A549 (cell line): Measurements from ENCODE around the gene LUZP2. TPM values are rescaled to one million over a fixed set of nuclear protein-coding genes. Genes with fewer than 3 reads are reported as not detected.

Experiments
- ATAC-seq, 2 experiments: fragments of 200-7000 bp in 1 of 2; fragments of >200 bp in 1 of 2; cut with Nextera tagmentation in 1 of 2; cut with Tn5 transposase in 1 of 2; 3 replicates each; pipeline versions ENCODE4 v1.8.0 to v1.9.1; 2018 to 2020; ENCODE audit warnings: mild to moderate bottlenecking in 1 of 2, moderate library complexity in 1 of 2
- CTCF ChIA-PET: fragments of 300-600 bp; sonication (Branson Sonifier 250); formaldehyde crosslinking; extraction: SDS; loops from one replicate; lab custom pipeline; 2021; ENCODE audit warnings: antibody characterized with exemption, inconsistent platforms; lab: Yijun Ruan, JAX
- POLR2A ChIA-PET: fragments of 350-600 bp; formaldehyde crosslinking; extraction: SDS; loops from one replicate; lab custom pipeline; 2021; ENCODE audit warnings: antibody characterized with exemption, inconsistent platforms; lab: Yijun Ruan, JAX
- DNase-seq, 2 experiments: peaks; one replicate each; pipeline versions ENCODE4 v3.0.0 to v3.0.0-alpha.2; 2011 to 2016; ENCODE audit warnings: low read depth in 1 of 2, low spot score in 1 of 2
- FAIRE-seq: peaks from 2 replicates; lab custom pipeline; 2011; peaks lifted over from hg19 to GRCh38; lab: Jason Lieb, UNC
- H3K27ac ChIP-seq, 2 experiments: fragments of >200 bp; sonication (Bioruptor Twin); formaldehyde crosslinking; 3 replicates each; pipeline ENCODE4 v1.5.1; 2016 to 2017
- H3K4me1 ChIP-seq: fragments of >200 bp; sonication (Bioruptor Twin); formaldehyde crosslinking; 3 replicates; pipeline ENCODE4 v1.6.1; 2016
- H3K4me2 ChIP-seq: fragments of >200 bp; sonication (Bioruptor Twin); formaldehyde crosslinking; 3 replicates; pipeline ENCODE4 v1.6.1; 2016
- H3K4me3 ChIP-seq: fragments of >200 bp; sonication (Bioruptor Twin); formaldehyde crosslinking; 3 replicates; pipeline ENCODE4 v1.5.1; 2016
- H3K9me3 ChIP-seq: fragments of >200 bp; sonication (Bioruptor Twin); formaldehyde crosslinking; 3 replicates; pipeline ENCODE4 v1.6.1; 2016
- ATOH8 ChIP-seq: fragments of 250-450 bp; sonication (Bioruptor Pico); IDR thresholded peaks from 2 replicates; pipeline ENCODE4 v1.5.0; 2020; ENCODE audit warnings: low read depth, mild to moderate bottlenecking, moderate library complexity
- BCL3 ChIP-seq: fragments of >200 bp; sonication (Bioruptor Twin); formaldehyde crosslinking; IDR thresholded peaks from 3 replicates; pipeline ENCODE4 v1.6.1; 2016
- BHLHE40 ChIP-seq: IDR thresholded peaks from 2 replicates; pipeline ENCODE4 v1.6.1; 2012; ENCODE audit warnings: low read depth, low read length, inconsistent platforms
- CBX2 ChIP-seq: fragments of 200-600 bp; sonication (generic); IDR thresholded peaks from 2 replicates; pipeline ENCODE4 v1.6.1; 2016; ENCODE audit warnings: low read depth, mild to moderate bottlenecking, borderline replicate concordance
- CHD2 ChIP-seq: fragments of 150-350 bp; IDR thresholded peaks from 2 replicates; pipeline ENCODE4 v1.6.1; 2014; ENCODE audit warnings: low read length; ENCODE audit not compliant: partially characterized antibody
- CHD4 ChIP-seq: fragments of 200-600 bp; sonication (generic); IDR thresholded peaks from 2 replicates; pipeline ENCODE4 v1.6.1; 2016; ENCODE audit warnings: antibody characterized with exemption, mild to moderate bottlenecking, borderline replicate concordance
- EP300 ChIP-seq, 2 experiments: fragments of >200 bp; sonication (Bioruptor Twin); formaldehyde crosslinking; IDR thresholded peaks; 2 replicates in 1 of 2; 3 replicates in 1 of 2; pipeline ENCODE4 v1.6.1; 2016 to 2017
- ESRRA ChIP-seq: fragments of 150-350 bp; IDR thresholded peaks from 2 replicates; pipeline ENCODE4 v1.6.1; 2014; ENCODE audit warnings: mild to moderate bottlenecking, low read length, borderline replicate concordance
- FOSB ChIP-seq: fragments of 250-450 bp; sonication (Bioruptor Pico); IDR thresholded peaks from 2 replicates; pipeline ENCODE4 v1.5.0; 2020; ENCODE audit warnings: mild to moderate bottlenecking, moderate library complexity
- HMGXB4 ChIP-seq: fragments of 250-450 bp; sonication (Bioruptor Pico); IDR thresholded peaks from 2 replicates; pipeline ENCODE4 v1.5.0; 2021; ENCODE audit warnings: mild to moderate bottlenecking, moderate library complexity, borderline replicate concordance
- HOXB5 ChIP-seq: fragments of 250-450 bp; sonication (Bioruptor Pico); IDR thresholded peaks from 2 replicates; pipeline ENCODE4 v1.5.0; 2020; ENCODE audit warnings: mild to moderate bottlenecking, moderate library complexity
- KDM1A ChIP-seq: fragments of 200-600 bp; sonication (generic); IDR thresholded peaks from 2 replicates; pipeline ENCODE4 v1.6.1; 2016; ENCODE audit warnings: low read depth, mild to moderate bottlenecking
- MAX ChIP-seq: IDR thresholded peaks from 2 replicates; pipeline ENCODE4 v1.6.1; 2012
- MAZ ChIP-seq: fragments of 150-350 bp; IDR thresholded peaks from 2 replicates; pipeline ENCODE4 v1.6.1; 2014; ENCODE audit warnings: antibody characterized with exemption, low read depth, low read length, borderline replicate concordance
- PBX3 ChIP-seq: IDR thresholded peaks from 2 replicates; pipeline ENCODE4 v1.6.1; 2012
- POLR2A ChIP-seq: IDR thresholded peaks from 2 replicates; pipeline ENCODE4 v1.6.1; 2012; ENCODE audit warnings: mild to moderate bottlenecking, low read length
- POLR2AphosphoS2 ChIP-seq: conservative IDR thresholded peaks from 2 replicates; pipeline ENCODE4 v1.6.1; 2012; ENCODE audit warnings: low read length, improper control_type of control experiment, inconsistent platforms
- RARB ChIP-seq: fragments of 250-450 bp; sonication (Bioruptor Pico); IDR thresholded peaks from 2 replicates; pipeline ENCODE4 v1.8.0; 2021; ENCODE audit warnings: mild to moderate bottlenecking, moderate library complexity
- RFX5 ChIP-seq: fragments of 450-650 bp; IDR thresholded peaks from 2 replicates; pipeline ENCODE4 v1.7.1; 2014; ENCODE audit warnings: antibody characterized with exemption, mild to moderate bottlenecking, moderate library complexity
- SMC3 ChIP-seq: fragments of >200 bp; sonication (Bioruptor Twin); formaldehyde crosslinking; IDR thresholded peaks from 3 replicates; pipeline ENCODE4 v1.6.1; 2018; ENCODE audit warnings: inconsistent platforms
- USF2 ChIP-seq: fragments of 450-650 bp; IDR thresholded peaks from 2 replicates; pipeline ENCODE4 v1.6.1; 2014; ENCODE audit warnings: antibody characterized with exemption
- WGBS: methylation state at CpG from one replicate; pipeline ENCODE4 v1.1.6; 2017; ENCODE audit errors: missing lambda C conversion rate; 5-methylcytosine and 5-hydroxymethylcytosine counted together
- polyA plus RNA-seq, 4 experiments: library from polyadenylated mRNA; depleted of rRNA in 3 of 4; stranded (reverse); fragments of >200 nt; fragmentation: RNase III in 1 of 4; extraction: RNeasy Plus Mini Kit Qiagen cat#74134 plus additional on column Dnase treatment in 1 of 4; gene quantifications; 2 replicates in 3 of 4; 3 replicates in 1 of 4; pipeline ENCODE4 v1.2.3, GENCODE V29; 2011 to 2017

LUZP2 gene
- polyA plus RNA-seq, 2 of the 4 experiments (the other 2 are of a cell fraction) = not detected

DNA sequence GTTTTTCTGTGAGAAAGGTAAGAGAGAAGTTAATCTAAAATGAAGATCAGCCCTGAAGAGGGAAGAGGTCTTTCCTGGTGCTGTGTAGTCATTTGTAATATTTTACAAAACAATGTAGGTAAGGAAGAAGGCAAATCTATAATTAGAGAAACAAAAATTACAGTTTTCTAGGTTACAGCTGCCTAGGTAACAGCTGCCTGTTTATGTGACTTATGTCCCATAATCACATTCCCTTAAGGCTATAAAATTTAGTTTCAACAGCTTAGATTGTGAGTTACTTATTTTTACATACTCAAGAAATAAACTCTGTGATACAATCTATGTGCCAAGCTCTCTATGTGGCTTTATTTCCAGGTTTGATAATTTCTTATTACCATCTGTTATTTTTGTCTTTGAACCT, 19.8 kb downstream of the LUZP2 start:
- no peak for TF ChIP-seq BHLHE40
- no peak for TF ChIP-seq FOSB (CRISPR knock-in tag)
- no peak for TF ChIP-seq HOXB5
- no peak for TF ChIP-seq KDM1A
- TF ChIP-seq SMC3 = no peak
- no peak for TF ChIP-seq ATOH8
- TF ChIP-seq RFX5 = no peak
- no peak for TF ChIP-seq MAX
- no peaks in the 10 kb centered on the region for H3K9me3 ChIP-seq
- H3K4me2 ChIP-seq = no peak overlapping the region
- H3K4me1 ChIP-seq = no peaks in the 10 kb centered on the region
- ATAC-seq (no peak), FAIRE-seq (no peak), DNase-seq (no peak)
- no peak overlapping the region for H3K4me3 ChIP-seq
- POLR2A ChIA-PET = no interaction called here
- no peak overlapping the region for H3K27ac ChIP-seq
- CTCF ChIA-PET = no interaction called here

GRCh38 chr11:24521601-24522000, 24.7 kb downstream of the LUZP2 start:
- ChIA-PET POLR2A (no interaction called here), CTCF (no interaction called here)
- TF ChIP-seq EP300 (IDR thresholded peaks at IDR 0.05) = no peak
- no peak for TF ChIP-seq HMGXB4 (CRISPR knock-in tag)
- TF ChIP-seq RARB (CRISPR knock-in tag) = no peak
- no peak for TF ChIP-seq KDM1A
- no peak for TF ChIP-seq ATOH8
- no peak for TF ChIP-seq POLR2AphosphoS2
- TF ChIP-seq CHD2 = no peak
- TF ChIP-seq CHD4 = no peak
- TF ChIP-seq PBX3 = no peak
- no peak for TF ChIP-seq MAX
- TF ChIP-seq ESRRA = no peak
- no peak for TF ChIP-seq MAZ
- TF ChIP-seq RFX5 = no peak
- no peak for TF ChIP-seq HOXB5
- TF ChIP-seq USF2 = no peak
- no peak for TF ChIP-seq POLR2A
- no peak for TF ChIP-seq CBX2
- no peak for TF ChIP-seq BCL3
- H3K4me1 ChIP-seq = no peaks in the 10 kb centered on the region
- ATAC-seq (no peak), DNase-seq (no peak), FAIRE-seq (no peak)
- 38% methylated on average over 5 of the region's 5 CpGs for WGBS
- H3K9me3 ChIP-seq = no peaks in the 10 kb centered on the region
- H3K4me3 ChIP-seq = no peak overlapping the region
- no peak overlapping the region for H3K27ac ChIP-seq
- no peak overlapping the region for H3K4me2 ChIP-seq
